Osteocyte (in vitro differentiated cells): ENCODE measurements around the gene SIL1. TPM values are rescaled to one million over a fixed set of nuclear protein-coding genes. Genes with fewer than 3 reads are reported as not detected.

Source experiments
- DNase-seq: peaks from one replicate; pipeline ENCODE4 v3.0.0; 2021; ENCODE audit warnings: mixed read lengths; ENCODE audit not compliant: unreplicated experiment; ENCODE audit errors: extremely low spot score
- H3K27ac Mint-ChIP-seq: one replicate; pipeline ENCODE4 v1.8.0; 2021; ENCODE audit warnings: mild to moderate bottlenecking, mixed read lengths; ENCODE audit not compliant: unreplicated experiment
- H3K27me3 Mint-ChIP-seq: one replicate; pipeline ENCODE4 v1.8.0; 2021; ENCODE audit warnings: mixed read lengths; ENCODE audit not compliant: unreplicated experiment
- H3K36me3 Mint-ChIP-seq: one replicate; pipeline ENCODE4 v1.8.0; 2021; ENCODE audit warnings: mixed read lengths; ENCODE audit not compliant: unreplicated experiment
- H3K4me1 Mint-ChIP-seq: one replicate; pipeline ENCODE4 v1.8.0; 2021; ENCODE audit warnings: mixed read lengths; ENCODE audit not compliant: unreplicated experiment
- H3K4me3 Mint-ChIP-seq: one replicate; pipeline ENCODE4 v1.8.0; 2021; ENCODE audit warnings: mild to moderate bottlenecking, moderate library complexity, mixed read lengths; ENCODE audit not compliant: unreplicated experiment
- H3K9me3 Mint-ChIP-seq: one replicate; pipeline ENCODE4 v1.8.0; 2021; ENCODE audit warnings: mixed read lengths; ENCODE audit not compliant: unreplicated experiment
- CTCF ChIP-seq: fragments of 200-600 bp; sonication (generic); IDR thresholded peaks from 2 replicates; pipeline ENCODE4 v1.5.0; 2021; ENCODE audit warnings: antibody characterized with exemption, mild to moderate bottlenecking, moderate library complexity
- total RNA-seq: library from RNA; stranded (reverse); gene quantifications from 2 replicates; pipeline ENCODE4 v1.2.1, GENCODE V29; 2021

SIL1 gene
- total RNA-seq, 1 donor from 2014 or later = 58.4 TPM

GRCh38 chr5:139110526-139111168 is 87.5 kb downstream of the SIL1 start:
- H3K27ac Mint-ChIP-seq = no peak overlapping the region
- H3K4me3 Mint-ChIP-seq = no peak overlapping the region
- H3K9me3 Mint-ChIP-seq = no peaks in the 10 kb centered on the region
- DNase-seq = no peak
- no peaks in the 10 kb centered on the region for H3K27me3 Mint-ChIP-seq
- H3K4me1 Mint-ChIP-seq = peaks cover 21% of the 10 kb centered on the region
- H3K36me3 Mint-ChIP-seq = peaks cover 11% of the 10 kb centered on the region
- no peak for TF ChIP-seq CTCF

- peaks cover 21% of the 10 kb centered on the region for H3K4me1 Mint-ChIP-seq
- H3K27me3 Mint-ChIP-seq = no peaks in the 10 kb centered on the region
- H3K27ac Mint-ChIP-seq = peak overlapping the region; percentile 73
- DNase-seq = no peak
- H3K36me3 Mint-ChIP-seq = peaks cover 7% of the 10 kb centered on the region
- H3K4me3 Mint-ChIP-seq = no peak overlapping the region
- no peaks in the 10 kb centered on the region for H3K9me3 Mint-ChIP-seq
- no peak for TF ChIP-seq CTCF
Measured at GRCh38 chr5:139108063-139108824, 89.9 kb downstream of the SIL1 start.

GRCh38 chr5:139105621-139106071 is 92.5 kb downstream of the SIL1 start:
- Mint-ChIP-seq H3K9me3 (no peaks in the 10 kb centered on the region), H3K27me3 (no peaks in the 10 kb centered on the region), H3K36me3 (peaks cover 8% of the 10 kb centered on the region), H3K27ac (no peak overlapping the region), H3K4me1 (peaks cover 30% of the 10 kb centered on the region), H3K4me3 (no peak overlapping the region)
- no peak for DNase-seq
- no peak for TF ChIP-seq CTCF

GRCh38 chr5:139104577-139105276 is 93.4 kb downstream of the SIL1 start:
- no peaks in the 10 kb centered on the region for H3K9me3 Mint-ChIP-seq
- H3K4me3 Mint-ChIP-seq = no peak overlapping the region
- DNase-seq = no peak
- H3K36me3 Mint-ChIP-seq = peaks cover 8% of the 10 kb centered on the region
- H3K27me3 Mint-ChIP-seq = no peaks in the 10 kb centered on the region
- H3K4me1 Mint-ChIP-seq = peaks cover 30% of the 10 kb centered on the region
- no peak for TF ChIP-seq CTCF
- no peak overlapping the region for H3K27ac Mint-ChIP-seq

- DNase-seq = no peak
- Mint-ChIP-seq H3K4me3 (no peak overlapping the region), H3K27ac (no peak overlapping the region)
Measured at GRCh38 chr5:139103762-139104161, 94.4 kb downstream of the SIL1 start.

More at GRCh38 chr5:139103762-139104161, 94.4 kb downstream of the SIL1 start:
- Mint-ChIP-seq H3K4me1 (peaks cover 20% of the 10 kb centered on the region), H3K9me3 (no peaks in the 10 kb centered on the region), H3K36me3 (peaks cover 14% of the 10 kb centered on the region), H3K27me3 (no peaks in the 10 kb centered on the region)
- no peak for TF ChIP-seq CTCF
